A549 (cell line): ENCODE measurements around the gene MYH9. TPM values are rescaled to one million over a fixed set of nuclear protein-coding genes. Genes with fewer than 3 reads are reported as not detected.

Source experiments
- ATAC-seq, 2 experiments: fragments of 200-7000 bp in 1 of 2; fragments of >200 bp in 1 of 2; cut with Nextera tagmentation in 1 of 2; cut with Tn5 transposase in 1 of 2; 3 replicates each; pipeline versions ENCODE4 v1.8.0 to v1.9.1; 2018 to 2020; ENCODE audit warnings: mild to moderate bottlenecking in 1 of 2, moderate library complexity in 1 of 2
- CTCF ChIA-PET: fragments of 300-600 bp; sonication (Branson Sonifier 250); formaldehyde crosslinking; extraction: SDS; loops from one replicate; lab custom pipeline; 2021; ENCODE audit warnings: antibody characterized with exemption, inconsistent platforms; lab: Yijun Ruan, JAX
- POLR2A ChIA-PET: fragments of 350-600 bp; formaldehyde crosslinking; extraction: SDS; loops from one replicate; lab custom pipeline; 2021; ENCODE audit warnings: antibody characterized with exemption, inconsistent platforms; lab: Yijun Ruan, JAX
- DNase-seq, 2 experiments: peaks; one replicate each; pipeline versions ENCODE4 v3.0.0 to v3.0.0-alpha.2; 2011 to 2016; ENCODE audit warnings: low read depth in 1 of 2, low spot score in 1 of 2
- FAIRE-seq: peaks from 2 replicates; lab custom pipeline; 2011; peaks lifted over from hg19 to GRCh38; lab: Jason Lieb, UNC
- H3K27ac ChIP-seq, 2 experiments: fragments of >200 bp; sonication (Bioruptor Twin); formaldehyde crosslinking; 3 replicates each; pipeline ENCODE4 v1.5.1; 2016 to 2017
- H3K4me1 ChIP-seq: fragments of >200 bp; sonication (Bioruptor Twin); formaldehyde crosslinking; 3 replicates; pipeline ENCODE4 v1.6.1; 2016
- H3K4me2 ChIP-seq: fragments of >200 bp; sonication (Bioruptor Twin); formaldehyde crosslinking; 3 replicates; pipeline ENCODE4 v1.6.1; 2016
- H3K4me3 ChIP-seq: fragments of >200 bp; sonication (Bioruptor Twin); formaldehyde crosslinking; 3 replicates; pipeline ENCODE4 v1.5.1; 2016
- H3K9me3 ChIP-seq: fragments of >200 bp; sonication (Bioruptor Twin); formaldehyde crosslinking; 3 replicates; pipeline ENCODE4 v1.6.1; 2016
- ATOH8 ChIP-seq: fragments of 250-450 bp; sonication (Bioruptor Pico); IDR thresholded peaks from 2 replicates; pipeline ENCODE4 v1.5.0; 2020; ENCODE audit warnings: low read depth, mild to moderate bottlenecking, moderate library complexity
- BCL3 ChIP-seq: fragments of >200 bp; sonication (Bioruptor Twin); formaldehyde crosslinking; IDR thresholded peaks from 3 replicates; pipeline ENCODE4 v1.6.1; 2016
- BHLHE40 ChIP-seq: IDR thresholded peaks from 2 replicates; pipeline ENCODE4 v1.6.1; 2012; ENCODE audit warnings: low read depth, low read length, inconsistent platforms
- CHD2 ChIP-seq: fragments of 150-350 bp; IDR thresholded peaks from 2 replicates; pipeline ENCODE4 v1.6.1; 2014; ENCODE audit warnings: low read length; ENCODE audit not compliant: partially characterized antibody
- EHMT2 ChIP-seq: fragments of 200-600 bp; sonication (generic); IDR thresholded peaks from 2 replicates; pipeline ENCODE4 v1.6.1; 2016; ENCODE audit warnings: antibody characterized with exemption, low read depth, mild to moderate bottlenecking, moderate library complexity
- ELK1 ChIP-seq: fragments of 150-350 bp; IDR thresholded peaks from 2 replicates; pipeline ENCODE4 v1.6.1; 2014; ENCODE audit warnings: low read depth, mild to moderate bottlenecking, low read length
- EP300 ChIP-seq, 2 experiments: fragments of >200 bp; sonication (Bioruptor Twin); formaldehyde crosslinking; IDR thresholded peaks; 2 replicates in 1 of 2; 3 replicates in 1 of 2; pipeline ENCODE4 v1.6.1; 2016 to 2017
- FOSB ChIP-seq: fragments of 250-450 bp; sonication (Bioruptor Pico); IDR thresholded peaks from 2 replicates; pipeline ENCODE4 v1.5.0; 2020; ENCODE audit warnings: mild to moderate bottlenecking, moderate library complexity
- GATA3 ChIP-seq: IDR thresholded peaks from 2 replicates; pipeline ENCODE4 v1.6.1; 2012; ENCODE audit warnings: borderline replicate concordance
- HDAC2 ChIP-seq: fragments of 200-600 bp; sonication (generic); IDR thresholded peaks from 2 replicates; pipeline ENCODE4 v1.6.1; 2016
- HEYL ChIP-seq: fragments of 250-450 bp; sonication (Bioruptor Pico); IDR thresholded peaks from 2 replicates; pipeline ENCODE4 v1.8.0; 2021; ENCODE audit warnings: mild to moderate bottlenecking, moderate library complexity
- JUNB ChIP-seq: fragments of >200 bp; sonication (Bioruptor Twin); formaldehyde crosslinking; IDR thresholded peaks from 2 replicates; pipeline ENCODE4 v1.6.1; 2016
- MAFK ChIP-seq: fragments of 450-650 bp; IDR thresholded peaks from 2 replicates; pipeline ENCODE4 v1.6.1; 2014; ENCODE audit not compliant: partially characterized antibody
- MAX ChIP-seq: IDR thresholded peaks from 2 replicates; pipeline ENCODE4 v1.6.1; 2012
- RAD21 ChIP-seq, 2 experiments: fragments of >200 bp in 1 of 2; sonication (Bioruptor Twin) in 1 of 2; formaldehyde crosslinking in 1 of 2; IDR thresholded peaks in 1 of 2; conservative IDR thresholded peaks in 1 of 2; 2 replicates in 1 of 2; 3 replicates in 1 of 2; pipeline ENCODE4 v1.6.1; 2012 to 2018; ENCODE audit warnings: inconsistent platforms in 1 of 2
- RFX5 ChIP-seq: fragments of 450-650 bp; IDR thresholded peaks from 2 replicates; pipeline ENCODE4 v1.7.1; 2014; ENCODE audit warnings: antibody characterized with exemption, mild to moderate bottlenecking, moderate library complexity
- TP53 ChIP-seq: fragments of 250-450 bp; sonication (Bioruptor Pico); IDR thresholded peaks from 2 replicates; pipeline ENCODE4 v1.5.0; 2021; ENCODE audit warnings: mild to moderate bottlenecking, moderate library complexity
- USF2 ChIP-seq: fragments of 450-650 bp; IDR thresholded peaks from 2 replicates; pipeline ENCODE4 v1.6.1; 2014; ENCODE audit warnings: antibody characterized with exemption
- ZC3H11A ChIP-seq: fragments of 450-650 bp; IDR thresholded peaks from 2 replicates; pipeline ENCODE4 v1.6.1; 2014; ENCODE audit warnings: antibody characterized with exemption, mild to moderate bottlenecking
- ZNF302 ChIP-seq: fragments of 250-450 bp; sonication (Bioruptor Pico); IDR thresholded peaks from 2 replicates; pipeline ENCODE4 v1.9.0; 2021; ENCODE audit warnings: inconsistent platforms, mild to moderate bottlenecking, moderate library complexity
- ZSCAN20 ChIP-seq: fragments of 250-450 bp; sonication (Bioruptor Pico); IDR thresholded peaks from 2 replicates; pipeline ENCODE4 v1.8.0; 2022; ENCODE audit warnings: mild to moderate bottlenecking, moderate library complexity
- WGBS: methylation state at CpG from one replicate; pipeline ENCODE4 v1.1.6; 2017; ENCODE audit errors: missing lambda C conversion rate; 5-methylcytosine and 5-hydroxymethylcytosine counted together
- polyA plus RNA-seq, 4 experiments: library from polyadenylated mRNA; depleted of rRNA in 3 of 4; stranded (reverse); fragments of >200 nt; fragmentation: RNase III in 1 of 4; extraction: RNeasy Plus Mini Kit Qiagen cat#74134 plus additional on column Dnase treatment in 1 of 4; gene quantifications; 2 replicates in 3 of 4; 3 replicates in 1 of 4; pipeline ENCODE4 v1.2.3, GENCODE V29; 2011 to 2017

Gene MYH9
- polyA plus RNA-seq, 2 of the 4 experiments (the other 2 are of a cell fraction): 92.1 to 158 TPM

- ATAC-seq (no peak), DNase-seq (no peak)
- POLR2A ChIA-PET: no interaction called here
- CTCF ChIA-PET: interaction anchor here (1.1 to 8.7 kb wide), 8 partner anchors 10 to 165 kb away, joined by 3 to 113 read pairs (median 16); no protein-coding TSS in a partner anchor
- no peak overlapping the region for H3K4me2 ChIP-seq
- H3K9me3 ChIP-seq: no peaks in the 10 kb centered on the region
- H3K4me1 ChIP-seq: peaks cover 27% of the 10 kb centered on the region; the same call in 2 of the 3 replicates
- H3K4me3 ChIP-seq: no peak overlapping the region
- H3K27ac ChIP-seq: 0 out of 6 replicates have a peak overlapping the region, but pooled peaks of 1 of the 2 experiments have one; percentile 49
- TF ChIP-seq TP53 (CRISPR knock-in tag) (no peak), USF2 (no peak), FOSB (CRISPR knock-in tag) (no peak), HDAC2 (no peak), RAD21 (conservative IDR thresholded peaks at IDR 0.05 in 1 of 2, IDR thresholded peaks at IDR 0.05 in 1 of 2) (no peak), RFX5 (no peak), JUNB (no peak)
- TF ChIP-seq, all 56 proteins: peak for 0
- no peak for FAIRE-seq
- WGBS: 70% methylated on average over 2 of the region's 9 CpGs
Measured at GRCh38 chr22:36303115-36303467, 84.7 kb downstream of the MYH9 start.

- CTCF ChIA-PET: interaction anchor here (0.9 to 8.7 kb wide), 23 partner anchors 10 to 191 kb away, joined by 3 to 113 read pairs (median 11); no protein-coding TSS in a partner anchor
- ATAC-seq (no peak), DNase-seq (no peak), FAIRE-seq (no peak)
- WGBS: 94% methylated on average over 17 of the region's 17 CpGs
- H3K4me3 ChIP-seq: no peak overlapping the region
- peak overlapping the region in 1 of 2 experiments; percentile 49; a peak in 1 of 6 replicates for H3K27ac ChIP-seq
- TF ChIP-seq USF2 (no peak), RFX5 (no peak), ZNF302 (CRISPR knock-in tag) (no peak), JUNB (no peak), ELK1 (no peak), MAFK (no peak), GATA3 (no peak), CHD2 (no peak)
- no peak overlapping the region for H3K4me2 ChIP-seq
- POLR2A ChIA-PET: no interaction called here
- peaks cover 27% of the 10 kb centered on the region; the same call in 2 of the 3 replicates for H3K4me1 ChIP-seq
- no peaks in the 10 kb centered on the region for H3K9me3 ChIP-seq
Measured at GRCh38 chr22:36302439-36303114, 85.2 kb downstream of the MYH9 start.

GRCh38 chr22:36301851-36302250 is 85.9 kb downstream of the MYH9 start:
- peak overlapping the region in 1 of 2 experiments; percentile 35; a peak in 1 of 6 replicates for H3K27ac ChIP-seq
- POLR2A ChIA-PET: no interaction called here
- H3K4me1 ChIP-seq: peaks cover 27% of the 10 kb centered on the region; the same call in 2 of the 3 replicates
- 59% methylated on average over 8 of the region's 8 CpGs for WGBS
- no peak for FAIRE-seq
- ATAC-seq: peak in 1 of 2 experiments; percentile 3; a peak in 1 of 6 replicates
- TF ChIP-seq MAX: no peak
- no peak for TF ChIP-seq HEYL (CRISPR knock-in tag)
- no peak for TF ChIP-seq BCL3
- TF ChIP-seq TP53 (CRISPR knock-in tag): no peak
- TF ChIP-seq EHMT2: no peak
- TF ChIP-seq ZC3H11A: no peak
- no peak for TF ChIP-seq ATOH8 (CRISPR knock-in tag)
- TF ChIP-seq RAD21 (conservative IDR thresholded peaks at IDR 0.05 in 1 of 2, IDR thresholded peaks at IDR 0.05 in 1 of 2): no peak
- no peak for TF ChIP-seq EP300 (IDR thresholded peaks at IDR 0.05)
- TF ChIP-seq BHLHE40: no peak
- TF ChIP-seq ZSCAN20 (CRISPR knock-in tag): no peak
- TF ChIP-seq, all 56 proteins: peak for 0
- no peak overlapping the region for H3K4me2 ChIP-seq
- DNase-seq: no peak
- CTCF ChIA-PET: interaction anchor here (0.8 to 8.7 kb wide), 36 partner anchors 8 to 200 kb away, joined by 3 to 113 read pairs (median 6); partner anchors contain the start of gene TXN2
- no peak overlapping the region for H3K4me3 ChIP-seq
- H3K9me3 ChIP-seq: no peaks in the 10 kb centered on the region
